Prostate gland (tissue), 2 donors: ENCODE results near the gene STK17A.

Experiments
- POLR2A ChIP-seq: fragments of 450-650 bp; IDR thresholded peaks from one replicate; pipeline ENCODE4 v1.6.1; 2016; ENCODE audit warnings: antibody characterized with exemption, mild to moderate bottlenecking
- POLR2AphosphoS5 ChIP-seq: sonication (generic); formaldehyde crosslinking; IDR thresholded peaks from one replicate; pipeline ENCODE4 v1.6.1; 2017; ENCODE audit warnings: antibody characterized with exemption
- TF ChIP-seq, protein P1 (sequence below), 4 experiments: fragments of 200-600 bp in 2 of 4; fragments of 450-650 bp in 2 of 4; sonication (generic) in 2 of 4; IDR thresholded peaks; 1 replicate in 3 of 4; 2 replicates in 1 of 4; pipeline ENCODE4 v1.5.1; 2016 to 2019; ENCODE audit warnings: antibody characterized with exemption in 4 of 4, mild to moderate bottlenecking in 2 of 4, moderate library complexity in 2 of 4

DNA sequence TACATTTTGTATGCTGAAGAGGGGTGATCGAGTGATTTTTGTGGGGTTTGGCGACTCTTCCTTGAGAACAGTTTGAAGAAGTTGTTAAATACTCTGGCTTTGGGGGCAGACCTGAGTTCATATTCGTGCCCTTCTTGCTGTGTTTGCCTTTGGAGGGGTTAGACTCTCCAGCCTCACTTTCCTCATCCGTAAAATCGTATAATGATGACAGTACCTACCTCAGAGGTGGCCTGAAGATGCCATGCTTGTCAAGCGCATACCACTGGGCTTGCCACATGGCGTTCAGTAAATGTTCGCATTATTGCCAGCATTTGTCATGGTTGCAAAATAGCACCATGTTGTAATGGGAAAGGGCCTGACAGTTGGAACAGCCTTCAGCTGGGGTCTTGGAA, 1.3 kb downstream of the STK17A start:
- TF ChIP-seq, protein P1, sequence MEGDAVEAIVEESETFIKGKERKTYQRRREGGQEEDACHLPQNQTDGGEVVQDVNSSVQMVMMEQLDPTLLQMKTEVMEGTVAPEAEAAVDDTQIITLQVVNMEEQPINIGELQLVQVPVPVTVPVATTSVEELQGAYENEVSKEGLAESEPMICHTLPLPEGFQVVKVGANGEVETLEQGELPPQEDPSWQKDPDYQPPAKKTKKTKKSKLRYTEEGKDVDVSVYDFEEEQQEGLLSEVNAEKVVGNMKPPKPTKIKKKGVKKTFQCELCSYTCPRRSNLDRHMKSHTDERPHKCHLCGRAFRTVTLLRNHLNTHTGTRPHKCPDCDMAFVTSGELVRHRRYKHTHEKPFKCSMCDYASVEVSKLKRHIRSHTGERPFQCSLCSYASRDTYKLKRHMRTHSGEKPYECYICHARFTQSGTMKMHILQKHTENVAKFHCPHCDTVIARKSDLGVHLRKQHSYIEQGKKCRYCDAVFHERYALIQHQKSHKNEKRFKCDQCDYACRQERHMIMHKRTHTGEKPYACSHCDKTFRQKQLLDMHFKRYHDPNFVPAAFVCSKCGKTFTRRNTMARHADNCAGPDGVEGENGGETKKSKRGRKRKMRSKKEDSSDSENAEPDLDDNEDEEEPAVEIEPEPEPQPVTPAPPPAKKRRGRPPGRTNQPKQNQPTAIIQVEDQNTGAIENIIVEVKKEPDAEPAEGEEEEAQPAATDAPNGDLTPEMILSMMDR (IDR thresholded peaks at IDR 0.05): no peak
- TF ChIP-seq POLR2A: no peak
- peak; percentile 57 for TF ChIP-seq POLR2AphosphoS5
